ENCODE data around the gene NOM1.

NOM1 gene

DNA sequence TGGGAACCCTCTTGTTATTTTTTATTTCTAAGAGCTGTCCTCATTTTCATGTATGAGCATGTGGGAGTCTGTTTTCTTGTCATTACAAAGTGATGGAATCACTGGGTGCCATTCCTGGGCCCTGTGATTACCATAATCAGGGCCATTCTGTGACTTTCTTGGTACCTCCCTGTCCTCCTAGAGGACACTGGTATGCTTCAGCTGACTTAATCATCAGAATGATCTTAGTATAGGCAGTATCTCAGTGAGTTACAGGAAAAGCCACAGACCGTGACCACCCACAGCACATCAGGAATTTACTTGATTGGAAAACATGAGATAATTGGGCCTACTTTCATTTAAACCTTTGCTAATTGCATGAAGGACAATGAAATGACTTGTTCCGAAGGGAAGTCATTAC, 7.2 kb downstream of the NOM1 start:
- no peak for DNase-seq (ENCODE audit: low read depth in 2 of 2)
- H3K4me3 ChIP-seq (replicated peaks in 1 of 2; ENCODE audit: low read depth in 2 of 2, low read length in 2 of 2) = no peak overlapping the region
- TF ChIP-seq, protein P1, sequence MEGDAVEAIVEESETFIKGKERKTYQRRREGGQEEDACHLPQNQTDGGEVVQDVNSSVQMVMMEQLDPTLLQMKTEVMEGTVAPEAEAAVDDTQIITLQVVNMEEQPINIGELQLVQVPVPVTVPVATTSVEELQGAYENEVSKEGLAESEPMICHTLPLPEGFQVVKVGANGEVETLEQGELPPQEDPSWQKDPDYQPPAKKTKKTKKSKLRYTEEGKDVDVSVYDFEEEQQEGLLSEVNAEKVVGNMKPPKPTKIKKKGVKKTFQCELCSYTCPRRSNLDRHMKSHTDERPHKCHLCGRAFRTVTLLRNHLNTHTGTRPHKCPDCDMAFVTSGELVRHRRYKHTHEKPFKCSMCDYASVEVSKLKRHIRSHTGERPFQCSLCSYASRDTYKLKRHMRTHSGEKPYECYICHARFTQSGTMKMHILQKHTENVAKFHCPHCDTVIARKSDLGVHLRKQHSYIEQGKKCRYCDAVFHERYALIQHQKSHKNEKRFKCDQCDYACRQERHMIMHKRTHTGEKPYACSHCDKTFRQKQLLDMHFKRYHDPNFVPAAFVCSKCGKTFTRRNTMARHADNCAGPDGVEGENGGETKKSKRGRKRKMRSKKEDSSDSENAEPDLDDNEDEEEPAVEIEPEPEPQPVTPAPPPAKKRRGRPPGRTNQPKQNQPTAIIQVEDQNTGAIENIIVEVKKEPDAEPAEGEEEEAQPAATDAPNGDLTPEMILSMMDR (IDR thresholded peaks at IDR 0.05; ENCODE audit: low read depth, low read length) = no peak

GRCh38 chr7:156962145-156962544, 12.6 kb downstream of the NOM1 start:
- TF ChIP-seq, protein P1 (IDR thresholded peaks at IDR 0.05; ENCODE audit: low read depth, low read length) = no peak

DNA sequence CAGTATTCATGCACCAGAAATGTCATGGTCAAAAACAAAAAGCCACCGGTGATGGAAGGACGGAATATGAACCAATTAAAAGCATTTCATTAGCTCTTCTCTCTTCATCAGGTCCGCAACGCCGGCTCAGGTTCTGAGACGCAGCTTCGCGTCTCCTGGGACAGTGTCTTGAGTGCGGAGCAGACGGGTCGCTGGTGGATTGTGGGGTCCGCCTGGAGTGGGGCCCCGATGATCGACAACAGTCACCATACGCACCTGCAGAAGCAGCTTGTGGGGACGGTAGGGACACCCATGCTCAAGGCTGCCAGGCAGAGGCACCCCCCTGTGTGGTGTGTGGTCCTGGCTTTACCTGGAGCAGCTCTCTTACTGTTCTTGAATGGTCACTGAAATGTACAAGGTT, 13.4 kb downstream of the NOM1 start:
- H3K4me3 ChIP-seq (replicated peaks in 1 of 2; ENCODE audit: low read depth in 2 of 2, low read length in 2 of 2) = no peak overlapping the region
- TF ChIP-seq, protein P1 (IDR thresholded peaks at IDR 0.05; ENCODE audit: low read depth, low read length) = no peak
- DNase-seq (ENCODE audit: low read depth in 2 of 2) = no peak

More at GRCh38 chr7:156962145-156962544, 12.6 kb downstream of the NOM1 start:
- no peak for DNase-seq (ENCODE audit: low read depth in 2 of 2)
- H3K4me3 ChIP-seq (replicated peaks in 1 of 2; ENCODE audit: low read depth in 2 of 2, low read length in 2 of 2) = no peak overlapping the region

GRCh38 chr7:156963472-156963871, 14.0 kb downstream of the NOM1 start:
- TF ChIP-seq, protein P1 (IDR thresholded peaks at IDR 0.05; ENCODE audit: low read depth, low read length) = no peak
- no peak overlapping the region for H3K4me3 ChIP-seq (replicated peaks in 1 of 2; ENCODE audit: low read depth in 2 of 2, low read length in 2 of 2)
- DNase-seq (ENCODE audit: low read depth in 2 of 2) = no peak

- H3K4me3 ChIP-seq (replicated peaks in 1 of 2; ENCODE audit: low read depth in 2 of 2, low read length in 2 of 2) = no peak overlapping the region
- TF ChIP-seq, protein P1 (IDR thresholded peaks at IDR 0.05; ENCODE audit: low read depth, low read length) = no peak
- no peak for DNase-seq (ENCODE audit: low read depth in 2 of 2)
These were observed 15.5 kb downstream of the NOM1 start for GRCh38 chr7:156964971-156965370.

- no peak for DNase-seq (ENCODE audit: low read depth in 2 of 2)
- TF ChIP-seq, protein P1 (IDR thresholded peaks at IDR 0.05; ENCODE audit: low read depth, low read length) = no peak
- H3K4me3 ChIP-seq (replicated peaks in 1 of 2; ENCODE audit: low read depth in 2 of 2, low read length in 2 of 2) = no peak overlapping the region
These were observed 16.9 kb downstream of the NOM1 start for GRCh38 chr7:156966387-156966786.

DNA sequence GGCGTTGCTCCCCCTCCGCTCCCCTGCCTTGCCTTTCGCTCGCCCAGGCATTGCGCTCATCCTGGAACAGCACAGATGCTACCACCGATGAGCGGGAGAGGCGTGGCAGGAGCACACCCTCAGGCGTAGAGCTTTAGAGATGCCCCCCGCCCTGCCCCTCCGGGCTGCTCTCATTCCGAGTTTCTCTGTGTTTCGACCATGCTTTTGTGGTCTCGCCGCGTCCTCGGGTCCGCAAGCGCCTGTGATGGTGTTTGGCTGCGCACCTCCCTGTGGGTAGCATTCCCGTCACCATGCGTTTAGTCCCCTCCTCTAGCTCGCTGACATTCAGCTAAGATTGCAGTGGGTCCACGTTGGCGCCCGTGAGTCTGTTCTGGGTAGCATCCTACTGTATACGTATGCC, 18.7 kb downstream of the NOM1 start:
- DNase-seq (ENCODE audit: low read depth in 2 of 2) = no peak
- no peak overlapping the region for H3K4me3 ChIP-seq (replicated peaks in 1 of 2; ENCODE audit: low read depth in 2 of 2, low read length in 2 of 2)
- TF ChIP-seq, protein P1 (IDR thresholded peaks at IDR 0.05; ENCODE audit: low read depth, low read length) = no peak
